Measurements from ENCODE around the gene ASCC3.

ASCC3 gene

GRCh38 chr6:100865525-100865924, 15.6 kb downstream of the ASCC3 start:
- no peak for TF ChIP-seq CTCF (IDR thresholded peaks at IDR 0.05)
- H3K4me1 ChIP-seq = no peaks in the 10 kb centered on the region
- no peaks in the 10 kb centered on the region for H3K79me2 ChIP-seq
- no peak overlapping the region for H3K4me3 ChIP-seq (ENCODE audit: low read depth, low read length)
- H3K9ac ChIP-seq = no peak overlapping the region
- H2AFZ ChIP-seq = no peak overlapping the region
- no peaks in the 10 kb centered on the region for H3K36me3 ChIP-seq (ENCODE audit: control insufficient read depth, insufficient read depth, low read length)
- H3K27ac ChIP-seq = no peak overlapping the region
- H3K9me3 ChIP-seq (ENCODE audit: control insufficient read depth, low read length) = no peaks in the 10 kb centered on the region
- H3K27me3 ChIP-seq (ENCODE audit: control insufficient read depth, insufficient read depth, low read length) = no peaks in the 10 kb centered on the region
- H3K4me2 ChIP-seq (ENCODE audit: low read length) = no peak overlapping the region

- Histone ChIP-seq H3K4me3 (ENCODE audit: low read depth, low read length) (no peak overlapping the region), H3K36me3 (ENCODE audit: control insufficient read depth, insufficient read depth, low read length) (no peaks in the 10 kb centered on the region), H3K79me2 (no peaks in the 10 kb centered on the region), H3K27me3 (ENCODE audit: control insufficient read depth, insufficient read depth, low read length) (no peaks in the 10 kb centered on the region), H3K4me1 (no peaks in the 10 kb centered on the region), H3K9ac (no peak overlapping the region), H2AFZ (no peak overlapping the region), H3K9me3 (ENCODE audit: control insufficient read depth, low read length) (no peaks in the 10 kb centered on the region), H3K27ac (no peak overlapping the region), H3K4me2 (ENCODE audit: low read length) (no peak overlapping the region)
- TF ChIP-seq CTCF (IDR thresholded peaks at IDR 0.05) = no peak
Observed at GRCh38 chr6:100862063-100862462, 19.1 kb downstream of the ASCC3 start.

- no peak overlapping the region for H3K9ac ChIP-seq
- H3K27me3 ChIP-seq (ENCODE audit: control insufficient read depth, insufficient read depth, low read length) = no peaks in the 10 kb centered on the region
- no peak for TF ChIP-seq CTCF (IDR thresholded peaks at IDR 0.05)
- H3K27ac ChIP-seq = no peak overlapping the region
- H3K36me3 ChIP-seq (ENCODE audit: control insufficient read depth, insufficient read depth, low read length) = no peaks in the 10 kb centered on the region
- H3K4me3 ChIP-seq (ENCODE audit: low read depth, low read length) = no peak overlapping the region
- no peaks in the 10 kb centered on the region for H3K79me2 ChIP-seq
- no peaks in the 10 kb centered on the region for H3K4me1 ChIP-seq
- no peak overlapping the region for H3K4me2 ChIP-seq (ENCODE audit: low read length)
- H3K9me3 ChIP-seq (ENCODE audit: control insufficient read depth, low read length) = no peaks in the 10 kb centered on the region
- H2AFZ ChIP-seq = no peak overlapping the region
Observed at GRCh38 chr6:100856146-100856545, 25.0 kb downstream of the ASCC3 start.

- no peak overlapping the region for H3K27ac ChIP-seq
- no peak for TF ChIP-seq CTCF (IDR thresholded peaks at IDR 0.05)
- H3K4me3 ChIP-seq (ENCODE audit: low read depth, low read length) = no peak overlapping the region
- no peaks in the 10 kb centered on the region for H3K9me3 ChIP-seq (ENCODE audit: control insufficient read depth, low read length)
- no peaks in the 10 kb centered on the region for H3K27me3 ChIP-seq (ENCODE audit: control insufficient read depth, insufficient read depth, low read length)
- H3K4me2 ChIP-seq (ENCODE audit: low read length) = no peak overlapping the region
- H3K9ac ChIP-seq = no peak overlapping the region
- no peaks in the 10 kb centered on the region for H3K79me2 ChIP-seq
- no peaks in the 10 kb centered on the region for H3K36me3 ChIP-seq (ENCODE audit: control insufficient read depth, insufficient read depth, low read length)
- H3K4me1 ChIP-seq = no peaks in the 10 kb centered on the region
- no peak overlapping the region for H2AFZ ChIP-seq
Observed at GRCh38 chr6:100851819-100852218, 29.3 kb downstream of the ASCC3 start.

GRCh38 chr6:100850174-100850573, 31.0 kb downstream of the ASCC3 start:
- Histone ChIP-seq H3K4me1 (no peaks in the 10 kb centered on the region), H3K4me2 (ENCODE audit: low read length) (no peak overlapping the region), H3K27me3 (ENCODE audit: control insufficient read depth, insufficient read depth, low read length) (no peaks in the 10 kb centered on the region), H3K4me3 (ENCODE audit: low read depth, low read length) (no peak overlapping the region), H3K9ac (no peak overlapping the region), H3K79me2 (no peaks in the 10 kb centered on the region), H3K36me3 (ENCODE audit: control insufficient read depth, insufficient read depth, low read length) (no peaks in the 10 kb centered on the region), H2AFZ (no peak overlapping the region), H3K9me3 (ENCODE audit: control insufficient read depth, low read length) (no peaks in the 10 kb centered on the region), H3K27ac (no peak overlapping the region)
- TF ChIP-seq CTCF (IDR thresholded peaks at IDR 0.05) = no peak
